Keratinocyte (primary cell): Measurements from ENCODE around the gene ATL3. TPM values are rescaled to one million over a fixed set of nuclear protein-coding genes. Genes with fewer than 3 reads are reported as not detected.

Experiments
- DNase-seq: peaks from one replicate; pipeline ENCODE4 v3.0.0-alpha.2; 2011; ENCODE audit warnings: low read depth, missing footprints, low spot score
- FAIRE-seq: peaks from 2 replicates; lab custom pipeline; 2011; peaks lifted over from hg19 to GRCh38; lab: Jason Lieb, UNC
- H2AFZ ChIP-seq: 2 replicates; pipeline ENCODE4 v1.6.0; 2012; ENCODE audit warnings: low read length, control low read depth, inconsistent platforms; ENCODE audit not compliant: control insufficient read depth
- H3K27ac ChIP-seq: 2 replicates; pipeline ENCODE4 v1.5.1; 2011; ENCODE audit warnings: low read length; ENCODE audit not compliant: control insufficient read depth, insufficient read depth
- H3K27me3 ChIP-seq: 3 replicates; pipeline ENCODE4 v1.6.0; 2011; ENCODE audit warnings: low read length; ENCODE audit not compliant: control insufficient read depth, insufficient read depth; ENCODE audit errors: extremely low read depth
- H3K36me3 ChIP-seq, 2 experiments: 2 replicates in 1 of 2; 3 replicates in 1 of 2; pipeline ENCODE4 v1.5.1; 2011; ENCODE audit warnings: low read length in 2 of 2, mild to moderate bottlenecking in 1 of 2; ENCODE audit not compliant: control insufficient read depth in 2 of 2, insufficient read depth in 2 of 2; ENCODE audit errors: extremely low read depth in 1 of 2
- H3K4me1 ChIP-seq: 3 replicates; pipeline ENCODE4 v1.5.1; 2011; ENCODE audit warnings: low read length; ENCODE audit not compliant: control insufficient read depth, insufficient read depth; ENCODE audit errors: extremely low read depth
- H3K4me2 ChIP-seq: 3 replicates; pipeline ENCODE4 v1.6.0; 2011; ENCODE audit warnings: low read depth, low read length; ENCODE audit not compliant: control insufficient read depth, insufficient read depth; ENCODE audit errors: extremely low read depth
- H3K4me3 ChIP-seq, 3 experiments: fragments of 200-600 bp in 1 of 3; sonication (generic) in 1 of 3; 2 replicates in 2 of 3; 3 replicates in 1 of 3; pipeline ENCODE4 v1.5.1; 2011 to 2016; ENCODE audit warnings: low read length in 3 of 3, mild to moderate bottlenecking in 3 of 3, control low read depth in 2 of 3, inconsistent platforms in 1 of 3, low read depth in 1 of 3, mixed read lengths in 1 of 3, mixed run types in 1 of 3, moderate library complexity in 1 of 3; ENCODE audit not compliant: control insufficient read depth in 2 of 3, insufficient read depth in 2 of 3; ENCODE audit errors: extremely low read depth in 1 of 3
- H3K79me2 ChIP-seq: 2 replicates; pipeline ENCODE4 v1.6.0; 2012; ENCODE audit warnings: low read length; ENCODE audit not compliant: control insufficient read depth, insufficient read depth
- H3K9ac ChIP-seq: 3 replicates; pipeline ENCODE4 v1.6.0; 2011; ENCODE audit warnings: low read length; ENCODE audit not compliant: control insufficient read depth, insufficient read depth; ENCODE audit errors: extremely low read depth
- H3K9me1 ChIP-seq: 3 replicates; pipeline ENCODE4 v1.6.0; 2011; ENCODE audit warnings: low read length; ENCODE audit not compliant: control insufficient read depth, insufficient read depth; ENCODE audit errors: extremely low read depth
- H3K9me3 ChIP-seq: 2 replicates; pipeline ENCODE4 v1.5.1; 2012; ENCODE audit warnings: low read depth, low read length; ENCODE audit not compliant: control insufficient read depth
- H4K20me1 ChIP-seq: 3 replicates; pipeline ENCODE4 v1.6.0; 2011; ENCODE audit warnings: low read length; ENCODE audit not compliant: control insufficient read depth, insufficient read depth; ENCODE audit errors: extremely low read depth
- EZH2 ChIP-seq: IDR thresholded peaks from one replicate; pipeline ENCODE4 v1.6.1; 2012; ENCODE audit warnings: inconsistent platforms, mild to moderate bottlenecking, low read length, moderate library complexity
- dilution Hi-C: fragments of 300-500 bp; cut with MboI; formaldehyde crosslinking; loops from one replicate; pipeline ENCODE4 v1.7.0; 2020; ENCODE audit warnings: low sequenced_read_pairs; ENCODE audit not compliant: extremely low pct_ligation_motif_present
- polyA plus RNA-seq, 5 experiments: library from polyadenylated mRNA; depleted of rRNA in 3 of 5; stranded (reverse) in 3 of 5; stranded (forward) in 1 of 5; unstranded in 1 of 5; fragments of >200 nt; gene quantifications; 1 replicate in 1 of 5; 2 replicates in 3 of 5; 3 replicates in 1 of 5; pipeline versions ENCODE4 v1.2.1 to v1.2.3, GENCODE V29; 2011 to 2012; ENCODE audit warnings: missing spikeins in 2 of 5, low read depth in 1 of 5, low replicate concordance in 1 of 5
- TF ChIP-seq, protein P1 (sequence below), 3 experiments: IDR thresholded peaks in 1 of 3; conservative IDR thresholded peaks in 1 of 3; optimal IDR thresholded peaks in 1 of 3; 2 replicates in 2 of 3; 3 replicates in 1 of 3; pipeline versions ENCODE3 to v1.5.1; 2011; ENCODE audit warnings: low read length in 3 of 3, mild to moderate bottlenecking in 3 of 3, moderate library complexity in 2 of 3, control low read depth in 1 of 3, inconsistent platforms in 1 of 3; ENCODE audit not compliant: insufficient read depth in 2 of 3; ENCODE audit errors: extremely low read depth in 1 of 3

ATL3 gene
- polyA plus RNA-seq, 1 donor (not counting 4 experiments of a cell fraction or from before 2014, with no cell fraction given): 36.5 TPM

DNA sequence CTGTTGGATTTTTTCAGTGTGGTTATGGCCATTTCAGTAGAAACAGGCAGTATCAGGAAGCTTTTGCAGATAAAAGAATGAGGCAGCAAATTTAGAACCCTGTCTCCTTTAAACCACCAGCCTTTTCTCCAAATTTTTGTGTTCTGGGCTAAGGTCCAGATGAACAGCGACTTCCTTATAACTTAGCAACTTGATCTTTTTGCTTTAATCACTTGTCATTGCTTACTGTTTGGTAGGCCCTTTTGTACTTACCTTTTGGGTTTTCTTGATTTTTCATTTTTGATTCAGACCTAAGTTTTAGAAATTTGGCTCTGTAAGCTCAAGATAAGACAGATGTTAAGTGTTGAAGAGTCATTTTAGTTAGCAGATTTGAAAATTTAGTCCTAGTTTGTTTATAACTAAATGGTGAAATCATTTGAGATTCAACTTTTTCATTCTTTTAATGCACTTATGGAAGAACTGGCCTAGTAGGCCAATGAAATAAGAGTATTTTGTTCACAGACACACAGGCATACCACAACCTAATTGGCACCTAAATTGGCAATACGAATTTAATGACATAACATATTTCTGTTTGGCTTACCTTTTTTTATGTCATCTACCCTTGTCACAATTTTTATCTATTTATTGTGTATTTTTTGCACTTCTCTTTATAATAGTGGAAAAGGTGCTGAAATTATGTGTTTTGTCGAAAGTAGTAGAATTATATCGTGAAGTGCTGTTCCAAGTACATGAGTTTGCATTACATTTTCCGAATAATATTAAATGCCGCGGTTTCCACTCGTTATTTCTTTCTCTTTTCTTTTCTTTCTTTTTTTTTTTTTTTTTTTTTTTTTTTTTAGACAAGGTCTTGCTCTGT, 12.2 kb upstream of the ATL3 start:
- Histone ChIP-seq H3K79me2 (peaks cover 53% of the 10 kb centered on the region), H3K9me1 (no peaks in the 10 kb centered on the region), H3K4me1 (peaks cover 28% of the 10 kb centered on the region), H2AFZ (no peak overlapping the region), H4K20me1 (peaks cover 5% of the 10 kb centered on the region), H3K9ac (peak overlapping the region; percentile 78), H3K4me2 (peak overlapping the region; percentile 93), H3K36me3 (no peaks in the 10 kb centered on the region), H3K9me3 (no peaks in the 10 kb centered on the region), H3K27me3 (no peaks in the 10 kb centered on the region), H3K27ac (peak overlapping the region; percentile 70), H3K4me3 (peak overlapping the region in 2 of 3 experiments; percentile 95 to 98)
- no peak for TF ChIP-seq EZH2
- TF ChIP-seq, protein P1, sequence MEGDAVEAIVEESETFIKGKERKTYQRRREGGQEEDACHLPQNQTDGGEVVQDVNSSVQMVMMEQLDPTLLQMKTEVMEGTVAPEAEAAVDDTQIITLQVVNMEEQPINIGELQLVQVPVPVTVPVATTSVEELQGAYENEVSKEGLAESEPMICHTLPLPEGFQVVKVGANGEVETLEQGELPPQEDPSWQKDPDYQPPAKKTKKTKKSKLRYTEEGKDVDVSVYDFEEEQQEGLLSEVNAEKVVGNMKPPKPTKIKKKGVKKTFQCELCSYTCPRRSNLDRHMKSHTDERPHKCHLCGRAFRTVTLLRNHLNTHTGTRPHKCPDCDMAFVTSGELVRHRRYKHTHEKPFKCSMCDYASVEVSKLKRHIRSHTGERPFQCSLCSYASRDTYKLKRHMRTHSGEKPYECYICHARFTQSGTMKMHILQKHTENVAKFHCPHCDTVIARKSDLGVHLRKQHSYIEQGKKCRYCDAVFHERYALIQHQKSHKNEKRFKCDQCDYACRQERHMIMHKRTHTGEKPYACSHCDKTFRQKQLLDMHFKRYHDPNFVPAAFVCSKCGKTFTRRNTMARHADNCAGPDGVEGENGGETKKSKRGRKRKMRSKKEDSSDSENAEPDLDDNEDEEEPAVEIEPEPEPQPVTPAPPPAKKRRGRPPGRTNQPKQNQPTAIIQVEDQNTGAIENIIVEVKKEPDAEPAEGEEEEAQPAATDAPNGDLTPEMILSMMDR (optimal IDR thresholded peaks at IDR 0.05 in 1 of 3, IDR thresholded peaks at IDR 0.05 in 1 of 3, conservative IDR thresholded peaks at IDR 0.05 in 1 of 3; ENCODE audit: extremely low read depth in 1 of 3, insufficient read depth in 2 of 3, low read length in 3 of 3): no peak
- dilution Hi-C loops: no loop called here
- FAIRE-seq (no peak), DNase-seq (no peak)

DNA sequence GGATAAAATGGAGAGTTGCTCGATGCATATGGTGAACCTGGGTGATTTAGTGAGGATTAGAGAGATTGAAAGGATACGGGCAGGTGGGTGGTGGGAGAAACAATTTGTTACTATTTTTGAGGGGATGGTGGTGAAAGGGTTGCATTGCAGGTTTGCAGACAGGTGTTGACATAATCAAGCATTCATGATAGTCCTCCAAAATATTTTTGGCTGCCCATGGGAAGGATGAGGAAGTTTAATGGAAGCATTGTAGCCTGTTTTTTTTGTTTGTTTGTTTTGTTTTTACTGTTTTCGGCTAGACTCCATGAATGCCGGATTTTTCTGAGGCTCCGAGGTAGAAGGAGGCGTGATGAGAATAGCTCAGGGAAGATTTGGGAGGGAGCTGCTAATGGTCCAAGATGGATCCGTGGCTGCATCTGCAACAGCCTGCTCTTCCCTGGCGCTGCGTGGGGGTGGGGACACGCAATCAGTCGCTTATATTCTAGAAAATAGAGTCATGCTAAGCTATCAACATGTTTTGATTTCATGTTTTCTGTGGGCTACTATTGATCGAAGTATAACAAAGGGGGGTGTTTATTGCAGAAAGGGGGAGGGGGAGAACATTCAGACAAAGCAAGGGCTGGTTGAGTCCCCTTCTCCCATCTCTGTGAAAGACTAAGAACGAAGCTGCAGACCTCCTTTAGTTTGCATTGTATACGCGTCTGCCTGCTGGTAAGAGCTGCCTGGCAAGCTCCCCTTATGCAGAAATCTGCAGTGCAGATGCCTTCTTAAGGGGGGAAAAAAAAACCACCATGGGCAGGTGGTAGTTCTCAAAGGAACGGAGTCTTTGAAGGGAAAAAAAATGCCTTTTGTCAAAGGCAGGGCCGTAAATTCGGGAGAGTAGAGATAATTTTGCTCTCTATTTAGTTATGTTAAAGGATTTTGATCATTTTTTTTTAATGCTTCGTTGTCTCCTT, 11.2 kb upstream of the ATL3 start:
- peaks cover 18% of the 10 kb centered on the region for H3K4me1 ChIP-seq
- no peaks in the 10 kb centered on the region for H3K36me3 ChIP-seq
- H3K9me3 ChIP-seq: no peaks in the 10 kb centered on the region
- DNase-seq (no peak), FAIRE-seq (no peak)
- peak overlapping the region; percentile 93 for H3K4me2 ChIP-seq
- peak overlapping the region; percentile 78 for H3K9ac ChIP-seq
- peaks cover 47% of the 10 kb centered on the region for H3K79me2 ChIP-seq
- peak overlapping the region; percentile 70 for H3K27ac ChIP-seq
- H4K20me1 ChIP-seq: peaks cover 5% of the 10 kb centered on the region
- H3K4me3 ChIP-seq: peak overlapping the region; percentile 71 to 98 (median 95)
- H2AFZ ChIP-seq: peak overlapping the region; percentile 82
- H3K27me3 ChIP-seq: no peaks in the 10 kb centered on the region
- H3K9me1 ChIP-seq: no peaks in the 10 kb centered on the region
- TF ChIP-seq EZH2: no peak
- TF ChIP-seq, protein P1 (optimal IDR thresholded peaks at IDR 0.05 in 1 of 3, IDR thresholded peaks at IDR 0.05 in 1 of 3, conservative IDR thresholded peaks at IDR 0.05 in 1 of 3; ENCODE audit: extremely low read depth in 1 of 3, insufficient read depth in 2 of 3, low read length in 3 of 3): peak in 2 of 3 experiments; percentile 17 to 36
- dilution Hi-C loops: no loop called here
